Prostate gland (tissue), 2 donors: ENCODE data around the gene OLFM1.

ENCODE experiments used
- POLR2A ChIP-seq: fragments of 450-650 bp; IDR thresholded peaks from one replicate; pipeline ENCODE4 v1.6.1; 2016; ENCODE audit warnings: antibody characterized with exemption, mild to moderate bottlenecking
- TF ChIP-seq, protein P1 (sequence below), 4 experiments: fragments of 200-600 bp in 2 of 4; fragments of 450-650 bp in 2 of 4; sonication (generic) in 2 of 4; IDR thresholded peaks; 1 replicate in 3 of 4; 2 replicates in 1 of 4; pipeline ENCODE4 v1.5.1; 2016 to 2019; ENCODE audit warnings: antibody characterized with exemption in 4 of 4, mild to moderate bottlenecking in 2 of 4, moderate library complexity in 2 of 4

GRCh38 chr9:135139366-135139959, 52.0 kb downstream of the OLFM1 start:
- TF ChIP-seq, protein P1, sequence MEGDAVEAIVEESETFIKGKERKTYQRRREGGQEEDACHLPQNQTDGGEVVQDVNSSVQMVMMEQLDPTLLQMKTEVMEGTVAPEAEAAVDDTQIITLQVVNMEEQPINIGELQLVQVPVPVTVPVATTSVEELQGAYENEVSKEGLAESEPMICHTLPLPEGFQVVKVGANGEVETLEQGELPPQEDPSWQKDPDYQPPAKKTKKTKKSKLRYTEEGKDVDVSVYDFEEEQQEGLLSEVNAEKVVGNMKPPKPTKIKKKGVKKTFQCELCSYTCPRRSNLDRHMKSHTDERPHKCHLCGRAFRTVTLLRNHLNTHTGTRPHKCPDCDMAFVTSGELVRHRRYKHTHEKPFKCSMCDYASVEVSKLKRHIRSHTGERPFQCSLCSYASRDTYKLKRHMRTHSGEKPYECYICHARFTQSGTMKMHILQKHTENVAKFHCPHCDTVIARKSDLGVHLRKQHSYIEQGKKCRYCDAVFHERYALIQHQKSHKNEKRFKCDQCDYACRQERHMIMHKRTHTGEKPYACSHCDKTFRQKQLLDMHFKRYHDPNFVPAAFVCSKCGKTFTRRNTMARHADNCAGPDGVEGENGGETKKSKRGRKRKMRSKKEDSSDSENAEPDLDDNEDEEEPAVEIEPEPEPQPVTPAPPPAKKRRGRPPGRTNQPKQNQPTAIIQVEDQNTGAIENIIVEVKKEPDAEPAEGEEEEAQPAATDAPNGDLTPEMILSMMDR (IDR thresholded peaks at IDR 0.05), result no peak
- TF ChIP-seq POLR2A, result no peak
